ENCODE data around the gene HOXB7.

The HOXB7 gene

GRCh38 chr17:48577330-48577945, 33.4 kb downstream of the HOXB7 start:
- peaks cover 25% of the 10 kb centered on the region for H3K4me1 ChIP-seq (ENCODE audit: control insufficient read depth, insufficient read depth, low read length)
- peaks cover 8% of the 10 kb centered on the region for H3K36me3 ChIP-seq (ENCODE audit: insufficient read depth, low read length)
- peak overlapping the region; percentile 72 for H3K9ac ChIP-seq (ENCODE audit: low read depth, low read length)
- H3K4me3 ChIP-seq (ENCODE audit: low read length), result peak overlapping the region; percentile 87
- H3K9me3 ChIP-seq (replicated peaks; ENCODE audit: low read length), result no peaks in the 10 kb centered on the region
- no peaks in the 10 kb centered on the region for H3K27me3 ChIP-seq (ENCODE audit: control insufficient read depth, insufficient read depth, low read length)
- H3K4me2 ChIP-seq (ENCODE audit: low read length), result peak overlapping the region; percentile 100

- Histone ChIP-seq H3K27me3 (ENCODE audit: control insufficient read depth, insufficient read depth, low read length) (no peaks in the 10 kb centered on the region), H3K4me1 (ENCODE audit: control insufficient read depth, insufficient read depth, low read length) (peaks cover 30% of the 10 kb centered on the region), H3K9me3 (replicated peaks; ENCODE audit: low read length) (no peaks in the 10 kb centered on the region), H3K9ac (ENCODE audit: low read depth, low read length) (peak overlapping the region; percentile 72), H3K36me3 (ENCODE audit: insufficient read depth, low read length) (peaks cover 8% of the 10 kb centered on the region), H3K4me2 (ENCODE audit: low read length) (peak overlapping the region; percentile 100), H3K4me3 (ENCODE audit: low read length) (peak overlapping the region; percentile 87)
Observed at GRCh38 chr17:48576479-48577309, 34.1 kb downstream of the HOXB7 start.

- H3K27me3 ChIP-seq (ENCODE audit: control insufficient read depth, insufficient read depth, low read length), result no peaks in the 10 kb centered on the region
- H3K4me2 ChIP-seq (ENCODE audit: low read length), result no peak overlapping the region
- no peak overlapping the region for H3K4me3 ChIP-seq (ENCODE audit: low read length)
- no peak overlapping the region for H3K9ac ChIP-seq (ENCODE audit: low read depth, low read length)
- H3K9me3 ChIP-seq (replicated peaks; ENCODE audit: low read length), result no peaks in the 10 kb centered on the region
- H3K36me3 ChIP-seq (ENCODE audit: insufficient read depth, low read length), result peaks cover 8% of the 10 kb centered on the region
- H3K4me1 ChIP-seq (ENCODE audit: control insufficient read depth, insufficient read depth, low read length), result peaks cover 34% of the 10 kb centered on the region
Observed at GRCh38 chr17:48575673-48576478, 34.9 kb downstream of the HOXB7 start.

- peaks cover 8% of the 10 kb centered on the region for H3K36me3 ChIP-seq (ENCODE audit: insufficient read depth, low read length)
- no peaks in the 10 kb centered on the region for H3K27me3 ChIP-seq (ENCODE audit: control insufficient read depth, insufficient read depth, low read length)
- H3K9me3 ChIP-seq (replicated peaks; ENCODE audit: low read length), result no peaks in the 10 kb centered on the region
- H3K4me1 ChIP-seq (ENCODE audit: control insufficient read depth, insufficient read depth, low read length), result peaks cover 40% of the 10 kb centered on the region
- no peak overlapping the region for H3K4me3 ChIP-seq (ENCODE audit: low read length)
- no peak overlapping the region for H3K4me2 ChIP-seq (ENCODE audit: low read length)
- no peak overlapping the region for H3K9ac ChIP-seq (ENCODE audit: low read depth, low read length)
Observed at GRCh38 chr17:48575066-48575582, 35.7 kb downstream of the HOXB7 start.

GRCh38 chr17:48574505-48575065, 36.2 kb downstream of the HOXB7 start:
- H3K4me2 ChIP-seq (ENCODE audit: low read length), result no peak overlapping the region
- no peak overlapping the region for H3K4me3 ChIP-seq (ENCODE audit: low read length)
- no peaks in the 10 kb centered on the region for H3K27me3 ChIP-seq (ENCODE audit: control insufficient read depth, insufficient read depth, low read length)
- H3K9me3 ChIP-seq (replicated peaks; ENCODE audit: low read length), result no peaks in the 10 kb centered on the region
- peaks cover 8% of the 10 kb centered on the region for H3K36me3 ChIP-seq (ENCODE audit: insufficient read depth, low read length)
- no peak overlapping the region for H3K9ac ChIP-seq (ENCODE audit: low read depth, low read length)
- peaks cover 44% of the 10 kb centered on the region for H3K4me1 ChIP-seq (ENCODE audit: control insufficient read depth, insufficient read depth, low read length)

GRCh38 chr17:48571826-48572417, 38.9 kb downstream of the HOXB7 start:
- H3K9ac ChIP-seq (ENCODE audit: low read depth, low read length), result peak overlapping the region; percentile 85
- no peaks in the 10 kb centered on the region for H3K27me3 ChIP-seq (ENCODE audit: control insufficient read depth, insufficient read depth, low read length)

GRCh38 chr17:48571024-48571818, 39.6 kb downstream of the HOXB7 start:
- peak overlapping the region; percentile 60 for H3K4me3 ChIP-seq (ENCODE audit: low read length)
- peak overlapping the region; percentile 77 for H3K4me2 ChIP-seq (ENCODE audit: low read length)
- H3K27me3 ChIP-seq (ENCODE audit: control insufficient read depth, insufficient read depth, low read length), result no peaks in the 10 kb centered on the region
- H3K9me3 ChIP-seq (replicated peaks; ENCODE audit: low read length), result no peaks in the 10 kb centered on the region
- H3K36me3 ChIP-seq (ENCODE audit: insufficient read depth, low read length), result peaks cover 8% of the 10 kb centered on the region
- H3K4me1 ChIP-seq (ENCODE audit: control insufficient read depth, insufficient read depth, low read length), result peaks cover 32% of the 10 kb centered on the region
- H3K9ac ChIP-seq (ENCODE audit: low read depth, low read length), result peak overlapping the region; percentile 85

More at GRCh38 chr17:48571826-48572417, 38.9 kb downstream of the HOXB7 start:
- Histone ChIP-seq H3K36me3 (ENCODE audit: insufficient read depth, low read length) (peaks cover 8% of the 10 kb centered on the region), H3K4me2 (ENCODE audit: low read length) (peak overlapping the region; percentile 77), H3K9me3 (replicated peaks; ENCODE audit: low read length) (no peaks in the 10 kb centered on the region), H3K4me1 (ENCODE audit: control insufficient read depth, insufficient read depth, low read length) (peaks cover 34% of the 10 kb centered on the region), H3K4me3 (ENCODE audit: low read length) (no peak overlapping the region)

GRCh38 chr17:48570325-48571023, 40.3 kb downstream of the HOXB7 start:
- no peaks in the 10 kb centered on the region for H3K27me3 ChIP-seq (ENCODE audit: control insufficient read depth, insufficient read depth, low read length)
- H3K9ac ChIP-seq (ENCODE audit: low read depth, low read length), result peak overlapping the region; percentile 85
- H3K9me3 ChIP-seq (replicated peaks; ENCODE audit: low read length), result no peaks in the 10 kb centered on the region
- peaks cover 34% of the 10 kb centered on the region for H3K4me1 ChIP-seq (ENCODE audit: control insufficient read depth, insufficient read depth, low read length)
- H3K36me3 ChIP-seq (ENCODE audit: insufficient read depth, low read length), result peaks cover 4% of the 10 kb centered on the region
- H3K4me3 ChIP-seq (ENCODE audit: low read length), result peak overlapping the region; percentile 60
- peak overlapping the region; percentile 77 for H3K4me2 ChIP-seq (ENCODE audit: low read length)

GRCh38 chr17:48569674-48570324, 41.0 kb downstream of the HOXB7 start:
- no peaks in the 10 kb centered on the region for H3K27me3 ChIP-seq (ENCODE audit: control insufficient read depth, insufficient read depth, low read length)
- peaks cover 41% of the 10 kb centered on the region for H3K4me1 ChIP-seq (ENCODE audit: control insufficient read depth, insufficient read depth, low read length)
- H3K4me2 ChIP-seq (ENCODE audit: low read length), result peak overlapping the region; percentile 77
- H3K9me3 ChIP-seq (replicated peaks; ENCODE audit: low read length), result no peaks in the 10 kb centered on the region
- peak overlapping the region; percentile 85 for H3K9ac ChIP-seq (ENCODE audit: low read depth, low read length)
- peaks cover 2% of the 10 kb centered on the region for H3K36me3 ChIP-seq (ENCODE audit: insufficient read depth, low read length)
- peak overlapping the region; percentile 60 for H3K4me3 ChIP-seq (ENCODE audit: low read length)
